Measurements from ENCODE around the gene GBF1.
"Not testable (repeated sequence)": the region's sequence is repeated elsewhere in the genome, so short reads cannot be mapped to it uniquely, and the experiment has no call there.

The GBF1 gene

GRCh38 chr10:102245082-102245931 lies at the start of gene GBF1:
TSS of gene GBF1 (plus strand) at chr10:102245532. CDS start at chr10:102258939, 13,407 bp downstream.
- peak; percentile 76 to 83 (median 81) for DNase-seq (ENCODE audit: low read depth in 3 of 3)

GRCh38 chr10:102196893-102197292 lies 48.4 kb upstream of the GBF1 start:
- peak in 2 of 3 donors; percentile 11 to 25 for DNase-seq (ENCODE audit: low read depth in 3 of 3)

- no peak for DNase-seq (ENCODE audit: low read depth in 3 of 3)
These were observed 47.3 kb upstream of the GBF1 start for GRCh38 chr10:102198027-102198426.

GRCh38 chr10:102200751-102201640 lies 44.3 kb upstream of the GBF1 start:
- DNase-seq (ENCODE audit: low read depth in 3 of 3), result no peak

- no peak for DNase-seq (ENCODE audit: low read depth in 3 of 3)
These were observed 42.9 kb upstream of the GBF1 start for GRCh38 chr10:102202386-102202785.

- no peak for DNase-seq (ENCODE audit: low read depth in 3 of 3)
These were observed 36.9 kb upstream of the GBF1 start for GRCh38 chr10:102208311-102209035.

- no peak for DNase-seq (ENCODE audit: low read depth in 3 of 3)
These were observed 33.6 kb upstream of the GBF1 start for GRCh38 chr10:102211615-102212299.

GRCh38 chr10:102213599-102213998 lies 31.7 kb upstream of the GBF1 start:
- not testable (repeated sequence) for DNase-seq (ENCODE audit: low read depth in 3 of 3)

- no peak for DNase-seq (ENCODE audit: low read depth in 3 of 3)
These were observed 26.0 kb upstream of the GBF1 start for GRCh38 chr10:102219370-102219769.

- no peak for DNase-seq (ENCODE audit: low read depth in 3 of 3)
These were observed 24.7 kb upstream of the GBF1 start for GRCh38 chr10:102220612-102221011.

GRCh38 chr10:102222797-102223196 lies 22.5 kb upstream of the GBF1 start:
- DNase-seq (ENCODE audit: low read depth in 3 of 3), result no peak

GRCh38 chr10:102225646-102226541 lies 19.4 kb upstream of the GBF1 start, which contains the start of gene ELOVL3:
TSS of gene ELOVL3 (plus strand) at chr10:102226299. CDS start at chr10:102226549, 250 bp downstream.
- DNase-seq (ENCODE audit: low read depth in 3 of 3), result peak; percentile 72 to 81 (median 80)

- no peak for DNase-seq (ENCODE audit: low read depth in 3 of 3)
These were observed 18.8 kb upstream of the GBF1 start for GRCh38 chr10:102226542-102226870.

GRCh38 chr10:102227050-102227449 lies 18.3 kb upstream of the GBF1 start:
- no peak for DNase-seq (ENCODE audit: low read depth in 3 of 3)

- DNase-seq (ENCODE audit: low read depth in 3 of 3), result peak; percentile 72 to 89 (median 73)
These were observed 15.5 kb upstream of the GBF1 start for GRCh38 chr10:102229810-102230263.

- DNase-seq (ENCODE audit: low read depth in 3 of 3), result peak in 2 of 3 donors; percentile 21 to 30
These were observed 15.0 kb upstream of the GBF1 start for GRCh38 chr10:102230264-102230860.

- DNase-seq (ENCODE audit: low read depth in 3 of 3), result peak in 2 of 3 donors; percentile 26 to 48
These were observed 14.4 kb upstream of the GBF1 start for GRCh38 chr10:102230861-102231356.

GRCh38 chr10:102231357-102232318 lies 13.7 kb upstream of the GBF1 start:
- peak; percentile 62 to 76 (median 72) for DNase-seq (ENCODE audit: low read depth in 3 of 3)
